ENCODE measurements around the gene GPR156.
"Not testable (repeated sequence)": the region's sequence is repeated elsewhere in the genome, so short reads cannot be mapped to it uniquely, and the experiment has no call there.

The GPR156 gene

DNA sequence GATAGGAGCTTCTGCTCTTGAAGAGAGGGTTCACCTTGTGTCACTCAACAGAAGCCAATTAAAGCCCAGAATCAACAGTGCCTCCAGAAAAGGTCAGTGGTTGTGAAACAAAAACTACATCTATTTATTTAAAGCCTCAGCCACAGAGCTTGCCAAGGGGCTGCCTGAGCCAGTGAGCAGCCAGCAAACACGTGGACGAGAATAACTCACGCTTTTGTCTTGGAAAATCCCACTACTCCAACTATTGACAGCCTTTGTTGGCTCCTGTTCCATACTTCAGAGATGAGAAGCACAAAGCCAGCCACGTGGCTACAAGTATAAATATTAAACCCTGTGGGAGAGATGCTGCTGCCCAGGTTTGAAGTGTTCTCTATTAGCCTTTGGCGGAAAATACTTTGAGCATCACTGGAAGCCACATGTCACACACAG, 10.3 kb downstream of the GPR156 start:
- no peak for DNase-seq (ENCODE audit: low read depth in 2 of 2)

- DNase-seq (ENCODE audit: low read depth in 2 of 2): no peak
Measured at GRCh38 chr3:120272286-120272685, 12.7 kb downstream of the GPR156 start.

GRCh38 chr3:120265989-120266388, 19.0 kb downstream of the GPR156 start:
- no peak for DNase-seq (ENCODE audit: low read depth in 2 of 2)

DNA sequence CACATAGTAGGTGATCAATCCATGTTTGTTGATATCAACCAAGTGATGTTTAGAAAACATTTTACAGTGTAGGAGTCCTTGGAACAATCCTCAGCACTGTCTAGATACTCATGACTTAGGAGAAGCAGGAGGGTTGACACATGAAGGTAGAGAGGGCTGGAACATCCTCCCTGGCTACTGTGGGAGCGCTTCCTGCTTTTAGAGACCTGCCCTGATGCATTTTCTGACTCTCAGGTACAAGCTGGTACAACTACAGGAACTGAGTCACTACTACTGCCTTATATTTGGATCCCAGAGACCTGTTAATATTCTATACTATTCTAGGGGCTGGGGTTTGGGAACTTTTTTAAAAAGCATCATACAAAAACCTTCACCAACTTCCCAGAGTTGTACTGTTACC, 20.1 kb downstream of the GPR156 start:
- DNase-seq (ENCODE audit: low read depth in 2 of 2): no peak

GRCh38 chr3:120263792-120264191, 21.2 kb downstream of the GPR156 start:
- no peak for DNase-seq (ENCODE audit: low read depth in 2 of 2)

- DNase-seq (ENCODE audit: low read depth in 2 of 2): no peak
Measured at GRCh38 chr3:120258009-120258408, 27.0 kb downstream of the GPR156 start.

- no peak for DNase-seq (ENCODE audit: low read depth in 2 of 2)
Measured at GRCh38 chr3:120245386-120245785, 39.6 kb downstream of the GPR156 start.

DNA sequence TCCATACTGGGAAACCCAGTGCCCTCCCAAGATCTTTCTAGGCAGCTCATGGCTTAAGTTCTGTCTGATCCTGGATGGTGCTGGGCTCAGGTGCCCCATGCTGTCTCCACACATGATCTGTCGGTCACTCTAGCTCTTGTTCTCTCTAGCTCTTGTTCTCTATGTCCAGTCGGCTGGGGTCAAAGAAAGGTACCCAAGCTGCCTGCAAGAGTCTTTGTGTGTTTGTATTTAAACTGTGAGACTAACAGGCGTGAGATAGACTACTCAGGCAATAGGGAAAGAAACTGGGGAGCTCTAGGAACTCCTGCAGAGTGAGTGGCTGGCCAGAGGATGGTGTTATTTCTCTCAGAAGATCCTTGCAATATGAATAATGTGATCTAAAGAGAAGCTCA, 40.2 kb downstream of the GPR156 start:
- no peak for DNase-seq (ENCODE audit: low read depth in 2 of 2)

DNA sequence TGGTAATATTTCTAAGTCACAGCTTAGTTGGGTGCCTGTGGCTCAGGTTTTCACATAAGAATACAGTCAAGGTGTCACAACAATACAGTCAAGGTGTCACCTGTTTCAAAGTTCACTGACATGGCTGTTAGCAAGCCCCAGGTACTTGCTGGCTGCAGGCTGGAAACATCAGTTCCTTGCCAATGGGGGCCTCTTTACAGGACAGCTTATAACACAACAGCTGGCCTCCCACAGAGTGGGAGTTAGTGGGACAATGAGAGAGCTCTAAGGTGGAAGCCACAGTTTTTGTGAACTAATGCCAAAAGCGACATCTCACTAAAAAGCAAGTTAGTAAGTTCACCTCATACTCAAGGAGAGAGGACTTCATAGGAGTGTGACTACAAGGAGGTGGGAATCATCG, 45.4 kb downstream of the GPR156 start:
- DNase-seq (ENCODE audit: low read depth in 2 of 2): no peak

- no peak for DNase-seq (ENCODE audit: low read depth in 2 of 2)
Measured at GRCh38 chr3:120227710-120228347, 57.2 kb downstream of the GPR156 start.

GRCh38 chr3:120224237-120224636, 60.8 kb downstream of the GPR156 start:
- DNase-seq (ENCODE audit: low read depth in 2 of 2): no peak

- no peak for DNase-seq (ENCODE audit: low read depth in 2 of 2)
Measured at GRCh38 chr3:120218981-120219380, 66.0 kb downstream of the GPR156 start.

GRCh38 chr3:120216633-120217032, 68.4 kb downstream of the GPR156 start:
- DNase-seq (ENCODE audit: low read depth in 2 of 2): not testable (repeated sequence)

DNA sequence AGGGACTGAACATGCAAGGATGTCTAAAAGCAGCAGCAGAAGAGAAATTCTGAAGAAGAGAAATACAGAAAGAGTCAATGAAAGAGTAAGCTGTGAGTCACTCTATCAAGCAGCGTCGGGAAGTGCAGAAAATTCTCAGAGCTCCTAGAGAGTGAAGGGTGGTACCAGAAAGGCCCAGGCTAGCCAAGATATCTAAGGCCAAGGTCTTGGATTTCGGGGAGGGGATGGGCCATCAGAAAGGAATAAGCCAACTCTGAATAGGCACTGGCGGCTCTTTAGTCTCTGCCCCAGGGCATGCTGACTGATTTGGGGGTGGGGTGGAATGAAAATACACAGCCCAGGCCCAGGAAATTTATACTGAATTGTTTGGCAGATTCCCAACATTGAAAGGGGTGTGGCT, 70.8 kb downstream of the GPR156 start:
- no peak for DNase-seq (ENCODE audit: low read depth in 2 of 2)

- no peak for DNase-seq (ENCODE audit: low read depth in 2 of 2)
Measured at GRCh38 chr3:120212505-120212904, 72.5 kb downstream of the GPR156 start.

DNA sequence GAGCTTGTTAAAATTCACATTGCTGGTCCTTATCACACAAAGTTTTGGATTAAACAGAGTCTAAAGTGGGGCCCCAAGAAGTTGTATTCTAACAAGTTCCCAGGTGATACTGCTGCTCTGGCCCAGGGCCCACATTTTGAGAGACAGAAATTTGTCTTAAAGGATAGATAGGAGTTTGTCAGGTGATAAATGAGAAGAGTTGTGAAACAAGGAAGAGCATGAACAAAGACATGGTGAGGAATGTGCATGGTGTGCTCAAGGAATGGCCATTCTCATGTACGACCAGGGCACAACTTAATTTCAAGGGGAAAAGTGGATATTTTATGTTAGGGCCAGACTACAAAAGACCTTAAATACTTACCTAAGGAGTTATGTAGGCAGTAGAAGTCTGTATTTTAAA, 75.6 kb downstream of the GPR156 start:
- DNase-seq (ENCODE audit: low read depth in 2 of 2): no peak

DNA sequence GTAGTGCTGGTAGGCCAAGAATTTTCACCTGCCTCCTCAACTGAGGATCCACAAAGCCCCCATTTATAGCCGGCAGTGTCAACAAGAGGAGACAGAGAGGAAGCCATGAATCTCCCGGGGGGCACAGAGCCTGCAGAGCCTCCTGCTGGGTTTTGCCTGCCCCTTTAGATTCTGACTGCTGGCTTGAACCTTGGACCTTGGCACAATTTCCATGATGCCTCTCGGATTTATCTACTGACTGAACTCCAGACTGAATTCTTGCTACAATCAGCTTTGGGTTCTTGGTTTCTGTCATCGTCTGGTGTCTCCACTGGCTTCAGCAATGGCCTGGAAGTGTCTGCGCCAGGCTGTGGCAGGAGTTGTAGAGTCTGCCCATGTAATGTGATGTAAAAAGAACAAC, 80.7 kb downstream of the GPR156 start:
- DNase-seq (ENCODE audit: low read depth in 2 of 2): no peak

GRCh38 chr3:120203621-120204020, 81.4 kb downstream of the GPR156 start:
- no peak for DNase-seq (ENCODE audit: low read depth in 2 of 2)

GRCh38 chr3:120203016-120203415, 82.0 kb downstream of the GPR156 start:
- no peak for DNase-seq (ENCODE audit: low read depth in 2 of 2)

DNA sequence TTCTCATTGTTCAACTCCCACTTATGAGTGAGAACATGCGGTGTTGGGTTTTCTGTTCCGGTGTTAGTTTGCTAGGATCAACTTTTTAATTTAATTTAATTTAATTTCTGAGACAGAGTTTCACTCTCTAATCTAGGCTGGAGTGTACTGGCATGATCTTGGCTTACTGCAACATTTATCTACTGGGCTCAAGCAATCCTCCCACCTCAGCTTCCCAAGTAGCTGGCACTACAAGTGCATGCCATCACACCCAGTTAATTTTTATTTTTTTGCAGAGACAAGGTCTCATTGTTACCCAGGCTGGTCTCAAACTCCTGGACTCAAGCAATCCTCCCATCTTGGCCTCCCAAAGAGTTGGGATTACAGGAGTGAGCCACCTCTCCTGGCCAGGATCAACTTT, 82.7 kb downstream of the GPR156 start:
- DNase-seq (ENCODE audit: low read depth in 2 of 2): no peak

- DNase-seq (ENCODE audit: low read depth in 2 of 2): no peak
Measured at GRCh38 chr3:120200493-120201235, 84.4 kb downstream of the GPR156 start.

DNA sequence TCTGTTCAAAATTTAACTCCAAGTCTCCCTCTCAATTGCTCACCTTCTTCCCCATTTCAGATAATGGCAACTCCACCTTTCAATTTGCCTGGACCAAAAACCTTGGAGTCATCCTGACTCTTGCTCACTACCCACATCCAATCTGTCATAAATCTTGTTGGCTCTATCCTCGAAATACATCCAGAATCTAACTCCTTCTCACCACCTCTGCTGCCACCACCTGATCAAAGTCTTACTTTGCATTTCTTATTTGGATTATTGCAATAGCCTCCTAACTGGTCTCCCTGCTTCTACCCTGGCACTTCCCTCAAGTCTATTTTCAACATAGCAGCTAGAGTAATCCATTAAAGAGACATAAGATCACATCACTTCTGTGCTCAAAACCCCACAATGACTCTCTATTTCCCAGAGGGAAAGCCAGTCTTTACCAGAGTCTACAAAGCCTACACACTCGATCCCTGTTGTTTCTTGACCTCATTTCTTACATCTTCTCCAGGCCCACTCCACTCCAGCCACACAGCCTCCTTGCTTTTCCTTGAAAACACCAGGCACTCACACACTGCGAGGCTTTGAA, 86.6 kb downstream of the GPR156 start:
- no peak for DNase-seq (ENCODE audit: low read depth in 2 of 2)

GRCh38 chr3:120196812-120197211, 88.2 kb downstream of the GPR156 start:
- no peak for DNase-seq (ENCODE audit: low read depth in 2 of 2)
